ENCODE measurements around the gene ARHGAP23.

ARHGAP23 gene

GRCh38 chr17:38403491-38403890 is 24.8 kb upstream of the ARHGAP23 start:
- H3K4me3 ChIP-seq (ENCODE audit: control insufficient read depth, low read depth, low read length), result no peak overlapping the region
- TF ChIP-seq CTCF (conservative IDR thresholded peaks at IDR 0.05; ENCODE audit: control insufficient read depth, insufficient read depth, low read depth, low read length), result no peak
- DNase-seq (ENCODE audit: low read depth), result peak; percentile 52

- no peak for TF ChIP-seq CTCF (conservative IDR thresholded peaks at IDR 0.05; ENCODE audit: control insufficient read depth, insufficient read depth, low read depth, low read length)
- H3K4me3 ChIP-seq (ENCODE audit: control insufficient read depth, low read depth, low read length), result no peak overlapping the region
- DNase-seq (ENCODE audit: low read depth), result no peak
These were observed 23.9 kb upstream of the ARHGAP23 start for GRCh38 chr17:38404174-38404943.

- H3K4me3 ChIP-seq (ENCODE audit: control insufficient read depth, low read depth, low read length), result no peak overlapping the region
- TF ChIP-seq CTCF (conservative IDR thresholded peaks at IDR 0.05; ENCODE audit: control insufficient read depth, insufficient read depth, low read depth, low read length), result no peak
- DNase-seq (ENCODE audit: low read depth), result no peak
These were observed 22.6 kb upstream of the ARHGAP23 start for GRCh38 chr17:38405654-38406053.

GRCh38 chr17:38410201-38410600 is 18.1 kb upstream of the ARHGAP23 start:
- no peak for TF ChIP-seq CTCF (conservative IDR thresholded peaks at IDR 0.05; ENCODE audit: control insufficient read depth, insufficient read depth, low read depth, low read length)
- H3K4me3 ChIP-seq (ENCODE audit: control insufficient read depth, low read depth, low read length), result no peak overlapping the region
- no peak for DNase-seq (ENCODE audit: low read depth)

GRCh38 chr17:38415250-38416194 is 12.7 kb upstream of the ARHGAP23 start:
- no peak for TF ChIP-seq CTCF (conservative IDR thresholded peaks at IDR 0.05; ENCODE audit: control insufficient read depth, insufficient read depth, low read depth, low read length)
- peak; percentile 28 for DNase-seq (ENCODE audit: low read depth)
- H3K4me3 ChIP-seq (ENCODE audit: control insufficient read depth, low read depth, low read length), result peak overlapping the region; percentile 38

GRCh38 chr17:38416840-38417209 is 11.4 kb upstream of the ARHGAP23 start:
- DNase-seq (ENCODE audit: low read depth), result no peak
- no peak overlapping the region for H3K4me3 ChIP-seq (ENCODE audit: control insufficient read depth, low read depth, low read length)
- no peak for TF ChIP-seq CTCF (conservative IDR thresholded peaks at IDR 0.05; ENCODE audit: control insufficient read depth, insufficient read depth, low read depth, low read length)

Measured in fibroblast of mammary gland (primary cell).